T-helper 17 cell (primary cell): Measurements from ENCODE around the gene SEC24B. TPM values are rescaled to one million over a fixed set of nuclear protein-coding genes. Genes with fewer than 3 reads are reported as not detected.

Source experiments
- ATAC-seq: fragments of 150-1000 bp; cut with Tn5 transposase; 2 replicates; pipeline ENCODE4 v1.10.0; 2021; ENCODE audit warnings: mild to moderate bottlenecking, moderate library complexity
- DNase-seq, 3 donors: peaks; one replicate each; pipeline versions ENCODE4 v3.0.0 to v3.0.0-alpha.2; 2020 to 2021
- H3K9me3 ChIP-seq: one replicate; pipeline ENCODE4 v1.7.0; 2013; ENCODE audit warnings: low read length, mild to moderate bottlenecking; ENCODE audit not compliant: control insufficient read depth, poor library complexity, severe bottlenecking
- H3K27ac Mint-ChIP-seq: one replicate; pipeline ENCODE4 v1.8.0; 2022; ENCODE audit warnings: mild to moderate bottlenecking, moderate library complexity, mixed read lengths
- H3K27me3 Mint-ChIP-seq: one replicate; pipeline ENCODE4 v1.8.0; 2022; ENCODE audit warnings: mixed read lengths
- H3K36me3 Mint-ChIP-seq: one replicate; pipeline ENCODE4 v1.8.0; 2022; ENCODE audit warnings: low read depth, mixed read lengths
- H3K4me1 Mint-ChIP-seq: one replicate; pipeline ENCODE4 v1.8.0; 2022; ENCODE audit warnings: mild to moderate bottlenecking, mixed read lengths
- H3K4me3 Mint-ChIP-seq: one replicate; pipeline ENCODE4 v1.8.0; 2022; ENCODE audit warnings: mild to moderate bottlenecking, moderate library complexity, mixed read lengths
- total RNA-seq, 4 donors: library from RNA in 2 of 4; stranded (reverse) in 2 of 4; gene quantifications; one replicate each; pipeline ENCODE4 v1.2.3 and lab custom pipeline; 2022 to 2026

Gene SEC24B
- total RNA-seq, 2 donors from 2014 or later: 37.8 to 39.5 TPM

DNA sequence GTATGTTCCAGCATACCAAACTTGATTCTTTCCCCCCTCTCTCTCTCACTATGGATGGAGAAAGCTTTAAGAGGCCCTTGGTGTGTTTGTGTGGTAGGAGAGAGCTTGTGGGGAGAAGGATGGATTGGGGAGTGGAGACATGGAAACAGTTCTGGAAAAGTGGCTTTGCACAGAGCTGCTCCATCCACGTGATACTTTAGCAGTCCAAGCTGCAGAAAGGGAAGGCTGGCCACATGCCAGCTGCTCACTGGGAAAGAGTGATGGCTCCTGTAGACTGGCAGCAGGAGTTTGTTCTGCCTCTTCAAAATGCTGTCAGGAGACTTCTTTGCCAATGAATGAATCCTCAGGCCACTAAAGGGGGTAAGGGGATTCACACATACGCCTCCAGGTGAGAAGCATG lies 21.7 kb upstream of the SEC24B start:
- DNase-seq (no peak), ATAC-seq (no peak)
- Mint-ChIP-seq H3K4me1 (peaks cover 4% of the 10 kb centered on the region), H3K27ac (no peak overlapping the region), H3K4me3 (no peak overlapping the region), H3K27me3 (peaks cover 4% of the 10 kb centered on the region), H3K36me3 (peaks cover 8% of the 10 kb centered on the region)
- H3K9me3 ChIP-seq: no peaks in the 10 kb centered on the region

DNA sequence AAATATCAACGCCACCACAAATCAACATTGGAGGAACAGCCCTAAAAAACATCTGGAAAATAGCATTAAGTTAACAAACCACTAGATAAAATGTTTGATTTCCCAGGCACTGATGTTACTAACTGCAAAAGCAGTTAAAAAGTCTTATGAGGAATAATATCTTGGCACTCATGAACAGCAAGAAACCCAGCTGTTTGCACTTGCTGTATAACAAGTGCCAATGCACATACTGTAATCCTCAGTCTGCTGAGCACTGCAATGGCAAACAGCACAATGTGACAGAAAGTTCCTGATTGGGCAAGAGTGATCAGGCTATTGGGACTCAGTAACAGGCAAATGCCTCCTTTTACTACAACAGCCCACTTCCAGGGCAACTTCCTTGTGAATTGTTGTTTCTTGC lies 20.8 kb upstream of the SEC24B start:
- peaks cover 8% of the 10 kb centered on the region for H3K36me3 Mint-ChIP-seq
- H3K27ac Mint-ChIP-seq: peak overlapping the region; percentile 43
- ATAC-seq (no peak), DNase-seq (no peak)
- peaks cover 4% of the 10 kb centered on the region for H3K27me3 Mint-ChIP-seq
- H3K4me1 Mint-ChIP-seq: peaks cover 4% of the 10 kb centered on the region
- no peaks in the 10 kb centered on the region for H3K9me3 ChIP-seq
- no peak overlapping the region for H3K4me3 Mint-ChIP-seq

- Mint-ChIP-seq H3K27ac (peak overlapping the region; percentile 22), H3K27me3 (peaks cover 4% of the 10 kb centered on the region), H3K36me3 (peaks cover 8% of the 10 kb centered on the region), H3K4me3 (no peak overlapping the region), H3K4me1 (peaks cover 4% of the 10 kb centered on the region)
- H3K9me3 ChIP-seq: no peaks in the 10 kb centered on the region
- no peak for ATAC-seq
- no peak for DNase-seq
These were observed 18.7 kb upstream of the SEC24B start for GRCh38 chr4:109414938-109415337.

GRCh38 chr4:109418588-109418987 lies 15.0 kb upstream of the SEC24B start:
- DNase-seq: no peak
- H3K36me3 Mint-ChIP-seq: no peaks in the 10 kb centered on the region

DNA sequence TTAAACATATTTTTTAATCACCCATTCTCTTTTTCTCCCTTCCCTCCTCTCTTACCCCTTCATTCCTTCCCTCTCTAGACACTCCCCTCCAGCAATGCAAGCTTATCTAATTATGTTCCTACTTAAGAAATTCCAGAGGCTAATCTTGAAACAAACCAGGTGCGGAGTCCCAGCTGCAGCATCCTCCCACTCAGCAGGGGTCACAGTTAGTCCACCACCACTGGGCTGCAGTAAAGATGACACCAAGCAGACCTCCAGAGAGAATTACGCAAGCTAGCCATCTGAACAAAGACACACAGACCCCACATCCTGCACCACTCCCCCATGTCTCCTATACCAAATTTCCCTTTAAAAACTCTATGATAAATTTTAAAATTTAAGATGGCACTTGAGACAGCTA lies 13.9 kb upstream of the SEC24B start:
- Mint-ChIP-seq H3K4me1 (peaks cover 5% of the 10 kb centered on the region), H3K27ac (no peak overlapping the region), H3K27me3 (no peaks in the 10 kb centered on the region), H3K4me3 (no peak overlapping the region), H3K36me3 (no peaks in the 10 kb centered on the region)
- ATAC-seq (no peak), DNase-seq (no peak)
- H3K9me3 ChIP-seq: no peaks in the 10 kb centered on the region

More at GRCh38 chr4:109418588-109418987, 15.0 kb upstream of the SEC24B start:
- Mint-ChIP-seq H3K27ac (no peak overlapping the region), H3K4me1 (peaks cover 8% of the 10 kb centered on the region), H3K4me3 (no peak overlapping the region), H3K27me3 (no peaks in the 10 kb centered on the region)
- ATAC-seq: no peak
- no peaks in the 10 kb centered on the region for H3K9me3 ChIP-seq

- no peaks in the 10 kb centered on the region for H3K27me3 Mint-ChIP-seq
- no peak overlapping the region for H3K27ac Mint-ChIP-seq
- peaks cover 6% of the 10 kb centered on the region for H3K4me1 Mint-ChIP-seq
- no peak overlapping the region for H3K4me3 Mint-ChIP-seq
- no peak for ATAC-seq
- no peaks in the 10 kb centered on the region for H3K36me3 Mint-ChIP-seq
- H3K9me3 ChIP-seq: no peaks in the 10 kb centered on the region
- no peak for DNase-seq
These were observed 9.3 kb upstream of the SEC24B start for GRCh38 chr4:109424093-109424841.

- no peak for ATAC-seq
- no peaks in the 10 kb centered on the region for H3K36me3 Mint-ChIP-seq
- H3K27me3 Mint-ChIP-seq: no peaks in the 10 kb centered on the region
- H3K9me3 ChIP-seq: no peaks in the 10 kb centered on the region
- H3K4me3 Mint-ChIP-seq: no peak overlapping the region
- peaks cover 6% of the 10 kb centered on the region for H3K4me1 Mint-ChIP-seq
- no peak overlapping the region for H3K27ac Mint-ChIP-seq
- DNase-seq: no peak
These were observed 8.2 kb upstream of the SEC24B start for GRCh38 chr4:109425405-109425804.

GRCh38 chr4:109429545-109429944 lies 4.1 kb upstream of the SEC24B start:
- DNase-seq (no peak), ATAC-seq (no peak)
- H3K4me1 Mint-ChIP-seq: peaks cover 7% of the 10 kb centered on the region
- H3K36me3 Mint-ChIP-seq: no peaks in the 10 kb centered on the region
- H3K4me3 Mint-ChIP-seq: no peak overlapping the region
- H3K27ac Mint-ChIP-seq: no peak overlapping the region
- H3K27me3 Mint-ChIP-seq: no peaks in the 10 kb centered on the region
- H3K9me3 ChIP-seq: no peaks in the 10 kb centered on the region

GRCh38 chr4:109432203-109432602 lies 1.4 kb upstream of the SEC24B start:
- no peaks in the 10 kb centered on the region for H3K36me3 Mint-ChIP-seq
- DNase-seq (no peak), ATAC-seq (no peak)
- peak overlapping the region; percentile 45 for H3K27ac Mint-ChIP-seq
- H3K27me3 Mint-ChIP-seq: no peaks in the 10 kb centered on the region
- H3K9me3 ChIP-seq: no peaks in the 10 kb centered on the region
- H3K4me1 Mint-ChIP-seq: peaks cover 22% of the 10 kb centered on the region
- H3K4me3 Mint-ChIP-seq: no peak overlapping the region

- DNase-seq: no peak
- no peaks in the 10 kb centered on the region for H3K36me3 Mint-ChIP-seq
- ATAC-seq: no peak
- H3K4me1 Mint-ChIP-seq: peaks cover 25% of the 10 kb centered on the region
- H3K27ac Mint-ChIP-seq: peak overlapping the region; percentile 45
- H3K4me3 Mint-ChIP-seq: peak overlapping the region; percentile 88
- H3K9me3 ChIP-seq: no peaks in the 10 kb centered on the region
- no peaks in the 10 kb centered on the region for H3K27me3 Mint-ChIP-seq
These were observed 919 bp upstream of the SEC24B start for GRCh38 chr4:109432696-109433095.

DNA sequence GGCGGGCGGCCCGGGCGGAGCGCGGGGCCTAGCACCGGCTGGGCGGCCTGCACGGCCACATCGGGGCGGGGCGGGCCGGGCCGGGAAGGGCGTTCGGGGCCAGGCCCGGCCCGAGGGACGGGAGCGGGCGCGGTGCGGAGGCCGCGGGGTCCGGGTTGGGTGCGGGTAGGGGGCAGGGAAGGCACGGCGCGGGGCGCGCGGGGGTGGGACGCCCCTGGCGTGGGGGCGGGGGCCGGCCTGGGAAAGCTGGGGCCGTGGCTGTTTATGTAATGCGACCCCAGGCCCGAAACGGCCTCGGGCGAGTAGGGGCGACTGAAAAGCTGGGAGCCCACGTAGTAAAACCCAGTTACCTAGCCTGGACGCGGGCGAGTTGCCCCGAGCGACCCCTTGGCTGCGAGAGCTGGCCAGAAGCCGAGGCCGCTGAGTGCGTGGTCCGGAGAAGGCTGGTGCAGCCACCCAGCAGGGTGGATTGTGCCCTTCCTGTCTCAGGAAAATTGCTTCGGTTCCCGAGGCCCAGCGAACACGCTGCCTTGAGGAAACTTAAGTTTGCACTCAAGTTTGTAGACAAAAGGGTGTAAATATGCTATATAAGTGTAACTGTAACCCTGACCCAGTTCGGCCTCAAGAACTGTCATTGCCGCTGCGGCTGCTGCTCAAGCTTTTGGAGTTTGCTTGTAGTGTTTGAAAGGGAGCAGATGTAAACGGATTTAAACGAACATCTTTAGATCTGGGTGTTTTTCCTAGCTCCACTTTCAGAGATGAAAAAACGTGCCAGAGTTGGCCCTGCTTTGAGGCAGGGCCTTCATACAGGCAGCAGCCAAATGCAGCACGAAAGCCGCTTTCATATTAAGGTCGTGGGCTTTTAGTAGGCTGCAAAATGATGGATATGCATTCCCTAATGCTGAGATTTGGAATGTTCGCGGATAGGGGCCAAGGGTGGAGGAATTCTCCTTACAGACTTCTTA lies 674 bp downstream of the SEC24B start:
- DNase-seq: peak in 2 of 3 donors; percentile 10 to 13
- peak overlapping the region; percentile 39 for H3K27ac Mint-ChIP-seq
- peaks cover 37% of the 10 kb centered on the region for H3K4me1 Mint-ChIP-seq
- peak overlapping the region; percentile 88 for H3K4me3 Mint-ChIP-seq
- peak; percentile 44 for ATAC-seq
- H3K9me3 ChIP-seq: no peaks in the 10 kb centered on the region
- H3K36me3 Mint-ChIP-seq: no peaks in the 10 kb centered on the region
- H3K27me3 Mint-ChIP-seq: no peaks in the 10 kb centered on the region

- H3K4me1 Mint-ChIP-seq: peaks cover 41% of the 10 kb centered on the region
- ATAC-seq: no peak
- H3K4me3 Mint-ChIP-seq: peak overlapping the region; percentile 85
- no peaks in the 10 kb centered on the region for H3K27me3 Mint-ChIP-seq
- H3K27ac Mint-ChIP-seq: no peak overlapping the region
- no peaks in the 10 kb centered on the region for H3K36me3 Mint-ChIP-seq
- no peak for DNase-seq
- no peaks in the 10 kb centered on the region for H3K9me3 ChIP-seq
These were observed 2.0 kb downstream of the SEC24B start for GRCh38 chr4:109435635-109436034.

GRCh38 chr4:109436504-109436903 lies 2.9 kb downstream of the SEC24B start:
- H3K27ac Mint-ChIP-seq: peak overlapping the region; percentile 57
- H3K4me1 Mint-ChIP-seq: peaks cover 47% of the 10 kb centered on the region

More at GRCh38 chr4:109436504-109436903, 2.9 kb downstream of the SEC24B start:
- Mint-ChIP-seq H3K4me3 (no peak overlapping the region), H3K36me3 (no peaks in the 10 kb centered on the region), H3K27me3 (no peaks in the 10 kb centered on the region)
- no peak for ATAC-seq
- H3K9me3 ChIP-seq: no peaks in the 10 kb centered on the region
- DNase-seq: no peak
